ENCODE data around the gene SCN7A.
"Not testable (repeated sequence)": the region's sequence is repeated elsewhere in the genome, so short reads cannot be mapped to it uniquely, and the experiment has no call there.

Gene SCN7A

DNA sequence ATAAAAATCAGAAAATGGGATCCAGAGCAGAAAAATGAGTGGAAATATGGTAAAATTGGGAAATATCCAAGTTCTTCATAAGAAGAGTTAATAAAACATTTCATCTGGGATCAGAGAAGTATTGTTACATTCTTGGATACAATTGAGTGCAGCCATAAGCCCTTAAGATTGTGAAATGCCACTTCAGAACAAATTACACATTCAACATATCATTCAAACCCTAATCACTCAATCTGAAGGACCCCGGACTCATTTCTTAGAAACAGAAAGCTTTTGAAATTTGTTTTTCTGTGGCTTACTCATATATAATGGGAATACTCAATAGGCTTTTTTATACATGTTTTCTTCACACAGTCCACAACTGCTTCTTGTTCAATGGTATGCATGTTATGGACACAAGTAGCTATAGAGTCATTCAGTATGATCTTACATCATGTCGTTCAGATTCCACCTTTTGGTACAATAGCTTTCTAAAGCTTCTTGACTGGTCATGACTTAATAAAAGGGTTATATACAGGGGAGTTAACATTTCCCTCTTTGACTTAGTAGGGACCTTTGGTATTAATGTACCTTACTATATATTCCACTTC lies 39.9 kb downstream of the SCN7A start:
- DNase-seq (ENCODE audit: low read depth, low spot score), result no peak

GRCh38 chr2:166451468-166451867 lies 42.6 kb downstream of the SCN7A start:
- no peak for DNase-seq (ENCODE audit: low read depth, low spot score)

- no peak for DNase-seq (ENCODE audit: low read depth, low spot score)
These were observed 44.6 kb downstream of the SCN7A start for GRCh38 chr2:166449439-166449838.

- no peak for DNase-seq (ENCODE audit: low read depth, low spot score)
These were observed 45.9 kb downstream of the SCN7A start for GRCh38 chr2:166448106-166448505.

GRCh38 chr2:166444306-166444705 lies 49.7 kb downstream of the SCN7A start:
- DNase-seq (ENCODE audit: low read depth, low spot score), result no peak

GRCh38 chr2:166440313-166440712 lies 53.7 kb downstream of the SCN7A start:
- no peak for DNase-seq (ENCODE audit: low read depth, low spot score)

DNA sequence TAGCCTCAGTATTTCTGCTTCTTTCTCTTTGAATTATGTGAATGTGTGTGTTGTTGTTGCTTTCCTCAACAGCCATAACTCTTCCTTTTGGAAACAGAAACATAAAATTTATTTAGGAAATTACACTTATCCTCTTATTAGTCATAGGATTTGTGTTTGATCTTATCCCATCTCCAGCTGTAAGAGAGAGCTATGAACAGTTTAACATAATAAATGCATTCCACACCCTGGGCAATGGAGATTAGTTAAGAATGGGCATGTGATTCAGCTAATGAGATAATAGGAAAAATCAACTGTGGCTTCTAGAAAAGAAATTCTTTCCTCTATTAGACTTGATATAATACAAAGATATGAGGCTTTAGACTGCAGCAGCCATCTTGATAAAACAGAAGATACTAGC lies 55.0 kb downstream of the SCN7A start:
- no peak for DNase-seq (ENCODE audit: low read depth, low spot score)

DNA sequence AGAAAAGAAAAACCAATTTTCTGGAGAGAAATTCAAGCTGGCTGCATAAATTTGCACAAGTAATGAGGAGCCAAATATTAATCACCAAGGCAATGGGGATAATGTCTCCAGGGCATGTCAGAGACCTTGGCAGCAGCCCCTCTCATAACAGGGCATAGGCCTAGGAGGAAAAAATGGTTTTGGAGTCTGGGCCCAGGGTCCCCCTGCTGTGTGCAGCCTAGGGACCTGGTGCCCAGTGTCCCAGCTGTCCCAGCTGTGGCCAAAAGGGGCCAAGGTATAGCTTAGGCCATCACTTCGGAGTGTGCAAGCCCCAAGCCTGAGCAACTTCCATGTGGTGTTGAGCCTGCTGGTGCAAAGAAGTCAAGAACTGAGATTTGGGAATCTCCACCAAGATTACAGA lies 57.1 kb downstream of the SCN7A start:
- DNase-seq (ENCODE audit: low read depth, low spot score), result no peak

GRCh38 chr2:166436189-166436588 lies 57.9 kb downstream of the SCN7A start:
- no peak for DNase-seq (ENCODE audit: low read depth, low spot score)

GRCh38 chr2:166434491-166434890 lies 59.6 kb downstream of the SCN7A start:
- DNase-seq (ENCODE audit: low read depth, low spot score), result no peak

- no peak for DNase-seq (ENCODE audit: low read depth, low spot score)
These were observed 60.6 kb downstream of the SCN7A start for GRCh38 chr2:166433457-166433856.

DNA sequence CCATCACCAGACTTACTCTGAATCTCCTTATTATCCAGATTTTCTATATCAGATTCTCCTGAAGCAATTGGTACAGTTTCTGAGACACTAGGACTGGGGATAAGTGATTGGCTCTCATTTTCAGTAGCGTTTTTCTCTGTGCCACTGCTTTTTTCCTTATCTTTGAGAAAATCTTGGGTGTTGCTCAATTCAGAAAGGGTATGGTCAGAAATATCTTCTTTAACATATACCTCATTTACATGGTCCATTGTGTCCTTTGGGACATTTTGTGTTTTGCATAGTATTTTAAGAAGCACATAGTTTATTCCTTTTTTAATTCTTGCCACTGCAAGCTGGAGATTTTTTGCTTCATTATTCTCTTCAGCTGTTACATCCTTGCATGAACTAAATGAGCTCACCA lies 61.7 kb downstream of the SCN7A start:
- no peak for DNase-seq (ENCODE audit: low read depth, low spot score)

GRCh38 chr2:166424841-166425240 lies 69.2 kb downstream of the SCN7A start:
- DNase-seq (ENCODE audit: low read depth, low spot score), result no peak

DNA sequence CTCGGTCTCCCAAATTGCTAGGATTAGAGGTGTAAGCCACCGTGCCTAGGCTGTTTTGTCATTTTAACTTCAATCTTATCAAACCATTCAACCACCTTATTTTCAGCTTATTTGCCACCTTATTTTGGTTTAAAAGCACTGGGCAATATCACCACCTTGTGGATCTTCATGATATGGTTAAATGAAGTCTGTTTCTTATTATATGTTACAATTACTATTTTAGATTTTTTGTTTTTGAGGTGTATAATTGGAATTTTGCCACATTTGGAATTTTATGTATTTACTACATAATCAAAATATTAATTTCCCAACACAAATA lies 74.5 kb downstream of the SCN7A start:
- no peak for DNase-seq (ENCODE audit: low read depth, low spot score)

- no peak for DNase-seq (ENCODE audit: low read depth, low spot score)
These were observed 75.0 kb downstream of the SCN7A start for GRCh38 chr2:166418853-166419615.

GRCh38 chr2:166417669-166418068 lies 76.4 kb downstream of the SCN7A start:
- no peak for DNase-seq (ENCODE audit: low read depth, low spot score)

GRCh38 chr2:166413255-166413654 lies 80.8 kb downstream of the SCN7A start:
- no peak for DNase-seq (ENCODE audit: low read depth, low spot score)

DNA sequence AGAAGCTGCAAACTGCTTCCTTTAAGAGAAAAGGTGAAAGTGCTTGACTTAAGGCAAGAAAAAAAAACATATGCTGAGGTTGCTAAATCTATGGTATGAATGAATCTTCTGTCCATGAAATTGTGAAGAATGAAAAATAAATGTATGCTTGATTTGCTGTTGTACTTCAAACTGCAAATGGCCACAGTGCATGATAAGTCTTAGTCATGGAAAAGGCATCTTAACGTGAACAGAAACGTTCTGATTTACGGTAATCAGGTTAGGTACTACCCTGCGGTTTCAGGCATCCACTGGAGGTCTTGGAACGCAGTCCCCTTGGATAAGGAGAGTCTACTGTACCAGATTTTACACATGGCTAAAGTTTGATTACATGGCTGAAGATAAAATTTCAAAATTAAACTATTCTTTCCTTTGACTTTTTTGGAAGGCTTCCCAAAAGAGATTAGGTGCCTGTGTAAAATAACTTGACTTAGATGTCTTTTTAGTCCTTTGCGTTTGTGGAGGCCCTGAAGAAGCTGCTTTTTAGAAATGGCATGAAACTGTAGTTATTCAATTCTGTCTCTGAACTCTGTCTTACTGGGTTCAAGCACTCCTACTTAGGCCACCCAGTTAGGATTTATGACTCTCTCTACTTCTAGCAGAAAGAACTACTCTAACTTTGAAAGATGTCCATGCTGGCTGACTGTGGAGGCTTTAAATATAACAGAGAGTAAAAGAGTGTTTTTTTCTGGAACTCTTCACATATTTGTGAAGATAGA lies 82.4 kb downstream of the SCN7A start:
- no peak for DNase-seq (ENCODE audit: low read depth, low spot score)

DNA sequence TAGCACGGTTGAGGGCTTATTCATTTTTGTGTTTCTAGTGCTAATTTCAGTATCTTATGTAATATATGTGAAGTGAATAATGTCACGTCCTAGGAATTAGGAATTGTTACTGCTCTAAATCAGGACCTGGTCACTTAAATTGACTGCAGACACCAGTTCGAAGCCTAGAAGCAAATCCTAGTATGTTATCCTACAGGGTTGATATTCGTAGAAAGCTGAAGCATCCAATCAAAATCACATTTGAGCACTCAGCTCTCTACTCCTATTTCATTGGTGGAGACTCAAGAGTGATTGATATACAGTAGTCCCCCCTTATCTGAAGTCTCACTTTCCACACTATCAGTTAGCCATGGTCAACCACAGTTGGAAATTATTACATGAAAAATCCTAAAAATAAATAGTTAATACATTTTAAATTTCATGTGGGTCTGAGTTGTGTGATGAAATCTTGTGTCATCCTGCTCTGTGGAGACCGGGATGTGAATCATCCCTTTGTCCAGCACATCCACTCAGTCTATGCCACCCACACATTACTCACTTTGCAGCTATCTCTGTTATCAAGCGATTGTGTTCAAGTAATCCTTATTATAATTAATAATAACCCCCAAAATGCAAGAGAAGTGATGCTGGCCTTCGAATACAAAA lies 83.1 kb downstream of the SCN7A start:
- no peak for DNase-seq (ENCODE audit: low read depth, low spot score)

- DNase-seq (ENCODE audit: low read depth, low spot score), result not testable (repeated sequence)
These were observed 86.3 kb downstream of the SCN7A start for GRCh38 chr2:166407746-166408145.

DNA sequence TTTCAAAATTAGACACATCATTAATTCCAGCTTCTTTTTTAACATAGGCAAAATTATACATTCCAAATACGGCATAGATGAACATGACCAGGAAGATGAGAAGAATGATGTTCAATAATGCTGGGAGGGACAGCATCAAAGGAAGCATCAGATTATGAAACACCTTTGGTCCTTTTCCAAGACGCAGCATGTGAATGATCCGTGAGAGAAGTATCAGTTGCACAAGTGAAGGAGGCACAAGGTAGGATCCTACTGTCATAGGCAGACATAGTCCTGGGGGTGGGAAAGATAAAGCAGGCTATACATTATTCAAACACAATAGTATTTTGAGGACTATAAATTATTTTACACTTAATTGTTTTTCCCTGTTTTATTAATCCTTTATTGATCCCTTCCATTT lies 87.7 kb downstream of the SCN7A start:
- no peak for DNase-seq (ENCODE audit: low read depth, low spot score)

GRCh38 chr2:166405569-166405926 lies 88.5 kb downstream of the SCN7A start:
- no peak for DNase-seq (ENCODE audit: low read depth, low spot score)
